Choroid plexus epithelial cell (primary cell): ENCODE data around the gene KLHDC2.
"Not testable (repeated sequence)": the region's sequence is repeated elsewhere in the genome, so short reads cannot be mapped to it uniquely, and the experiment has no call there.

Experiments used
- DNase-seq: peaks from one replicate; pipeline ENCODE4 v3.0.0-alpha.2; 2010; ENCODE audit warnings: low read depth
- H3K4me3 ChIP-seq: 2 replicates; pipeline ENCODE4 v1.5.1; 2011; ENCODE audit warnings: low read depth, mild to moderate bottlenecking, control low read depth, low read length, moderate library complexity
- TF ChIP-seq, protein P1 (sequence below): conservative IDR thresholded peaks from 2 replicates; pipeline ENCODE4 v1.5.1; 2011; ENCODE audit warnings: low read depth, mild to moderate bottlenecking, control low read depth, inconsistent platforms, low read length, moderate library complexity

KLHDC2 gene

DNA sequence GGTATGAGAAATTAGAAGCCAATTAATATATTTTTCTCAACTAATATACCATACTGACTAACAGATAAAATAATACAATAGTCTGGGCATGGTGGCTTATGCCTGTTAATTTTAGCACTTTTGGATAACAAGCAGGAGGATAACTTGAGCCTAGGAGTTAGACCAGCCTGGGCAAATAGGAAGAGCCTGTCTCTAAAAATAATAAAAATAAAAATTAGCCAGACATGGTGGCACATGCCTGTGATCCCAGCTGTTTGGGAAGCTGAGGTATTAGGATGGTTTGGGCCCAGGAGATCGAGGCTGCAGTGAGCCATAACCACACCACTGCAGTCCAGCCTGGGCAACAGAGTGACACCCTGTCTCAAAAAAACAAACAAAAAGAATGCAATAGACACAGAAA lies 24.7 kb downstream of the KLHDC2 start:
- no peak overlapping the region for H3K4me3 ChIP-seq
- no peak for DNase-seq
- TF ChIP-seq, protein P1, sequence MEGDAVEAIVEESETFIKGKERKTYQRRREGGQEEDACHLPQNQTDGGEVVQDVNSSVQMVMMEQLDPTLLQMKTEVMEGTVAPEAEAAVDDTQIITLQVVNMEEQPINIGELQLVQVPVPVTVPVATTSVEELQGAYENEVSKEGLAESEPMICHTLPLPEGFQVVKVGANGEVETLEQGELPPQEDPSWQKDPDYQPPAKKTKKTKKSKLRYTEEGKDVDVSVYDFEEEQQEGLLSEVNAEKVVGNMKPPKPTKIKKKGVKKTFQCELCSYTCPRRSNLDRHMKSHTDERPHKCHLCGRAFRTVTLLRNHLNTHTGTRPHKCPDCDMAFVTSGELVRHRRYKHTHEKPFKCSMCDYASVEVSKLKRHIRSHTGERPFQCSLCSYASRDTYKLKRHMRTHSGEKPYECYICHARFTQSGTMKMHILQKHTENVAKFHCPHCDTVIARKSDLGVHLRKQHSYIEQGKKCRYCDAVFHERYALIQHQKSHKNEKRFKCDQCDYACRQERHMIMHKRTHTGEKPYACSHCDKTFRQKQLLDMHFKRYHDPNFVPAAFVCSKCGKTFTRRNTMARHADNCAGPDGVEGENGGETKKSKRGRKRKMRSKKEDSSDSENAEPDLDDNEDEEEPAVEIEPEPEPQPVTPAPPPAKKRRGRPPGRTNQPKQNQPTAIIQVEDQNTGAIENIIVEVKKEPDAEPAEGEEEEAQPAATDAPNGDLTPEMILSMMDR = no peak

DNA sequence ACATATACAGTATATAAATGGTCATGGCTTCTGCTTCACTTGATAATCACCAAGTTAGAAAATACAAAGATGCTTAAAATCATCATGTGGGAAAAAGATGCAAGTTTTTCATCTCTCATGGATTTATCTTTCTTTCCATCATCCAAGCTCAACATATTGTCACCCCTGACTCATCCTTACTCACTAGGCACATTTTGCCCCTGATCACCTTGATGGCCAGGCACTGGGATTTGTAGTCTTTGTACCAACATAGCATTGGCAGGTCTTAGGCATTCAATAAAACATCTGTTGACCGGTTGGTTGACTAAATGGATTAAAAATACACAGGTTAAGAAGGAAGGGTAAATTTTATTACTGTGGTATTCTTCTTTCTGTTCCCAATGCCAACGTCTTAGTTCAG lies 28.1 kb downstream of the KLHDC2 start:
- no peak overlapping the region for H3K4me3 ChIP-seq
- no peak for DNase-seq
- TF ChIP-seq, protein P1 = no peak

- no peak overlapping the region for H3K4me3 ChIP-seq
- TF ChIP-seq, protein P1 = no peak
- DNase-seq = no peak
Observed at GRCh38 chr14:49808780-49809179, 40.8 kb downstream of the KLHDC2 start.

- not testable (repeated sequence) for H3K4me3 ChIP-seq, DNase-seq
Observed at GRCh38 chr14:49816118-49816517, 48.2 kb downstream of the KLHDC2 start.

DNA sequence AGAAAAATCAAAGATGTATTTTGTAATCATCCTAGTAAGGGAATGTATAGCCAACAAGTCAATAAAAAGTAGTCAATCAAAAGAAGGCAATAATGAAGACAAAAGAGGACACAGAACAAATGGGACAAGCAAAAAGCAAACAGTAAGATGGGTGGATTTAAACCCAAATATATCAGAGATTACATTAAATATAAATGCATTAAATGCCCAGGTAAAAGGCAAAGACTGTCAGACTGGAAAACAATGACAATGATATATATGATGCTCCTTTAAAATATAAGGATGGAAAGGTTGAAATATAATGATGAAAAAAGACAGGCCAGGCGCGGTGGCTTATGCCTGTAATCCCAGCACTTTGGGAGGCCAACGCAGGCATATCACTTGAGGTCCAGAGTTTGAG lies 48.9 kb downstream of the KLHDC2 start:
- DNase-seq = no peak
- no peak overlapping the region for H3K4me3 ChIP-seq
- TF ChIP-seq, protein P1 = no peak

DNA sequence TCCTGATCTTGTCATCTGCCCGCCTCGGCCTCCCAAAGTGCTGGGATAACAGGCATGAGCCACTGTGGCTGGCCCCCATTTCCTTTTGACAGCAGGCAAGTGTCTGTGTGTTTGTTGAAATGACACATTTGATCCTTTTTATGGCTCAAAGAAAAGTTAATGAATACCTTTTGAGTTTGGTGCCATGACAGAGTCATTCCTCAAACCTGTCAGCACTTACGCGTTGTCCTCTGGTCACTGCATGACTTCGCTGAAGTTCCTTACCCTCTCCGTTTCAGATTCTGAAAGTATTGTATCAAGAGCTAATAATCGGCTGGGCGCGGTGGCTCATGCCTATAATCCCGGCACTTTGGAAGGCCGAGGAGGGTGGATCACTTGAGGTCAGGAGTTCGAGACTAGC lies 52.2 kb downstream of the KLHDC2 start:
- no peak overlapping the region for H3K4me3 ChIP-seq
- TF ChIP-seq, protein P1 = no peak
- DNase-seq = no peak

DNA sequence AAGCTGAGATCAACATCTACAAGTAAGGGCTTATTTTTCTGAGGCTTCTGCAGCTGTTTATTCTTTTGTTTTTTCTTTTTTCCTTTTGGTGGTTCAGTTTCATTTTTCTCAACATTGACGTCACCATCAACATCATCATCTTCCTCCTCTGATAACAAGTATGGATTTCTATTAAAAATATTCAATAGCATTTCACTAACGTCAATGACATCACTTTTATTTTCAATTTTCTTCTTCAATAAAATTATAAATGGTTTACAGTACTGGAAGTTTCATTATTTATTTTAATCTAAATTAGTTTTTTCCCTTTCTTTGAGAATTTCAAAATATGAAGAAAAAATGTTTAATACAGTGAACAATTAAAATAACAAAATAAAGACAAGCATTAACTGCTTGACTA lies 60.7 kb downstream of the KLHDC2 start:
- DNase-seq = no peak
- TF ChIP-seq, protein P1 = no peak
- no peak overlapping the region for H3K4me3 ChIP-seq
